H1 (cell line): ENCODE measurements around the gene CALML4. TPM values are rescaled to one million over a fixed set of nuclear protein-coding genes. Genes with fewer than 3 reads are reported as not detected.

Experiments
- ATF2 ChIP-seq: IDR thresholded peaks from 2 replicates; pipeline ENCODE4 v1.6.1; 2012; ENCODE audit warnings: low read length, inconsistent platforms
- CHD2 ChIP-seq: IDR thresholded peaks from 2 replicates; pipeline ENCODE4 v1.6.1; 2012; ENCODE audit warnings: low read length, improper control_type of control experiment
- POLR2A ChIP-seq, 2 experiments: IDR thresholded peaks; 1 replicate in 1 of 2; 2 replicates in 1 of 2; pipeline ENCODE4 v1.6.1; 2011; ENCODE audit warnings: low read depth in 2 of 2, low read length in 2 of 2, mild to moderate bottlenecking in 2 of 2; ENCODE audit errors: control extremely low read depth in 1 of 2
- POLR2AphosphoS5 ChIP-seq: IDR thresholded peaks from 2 replicates; pipeline ENCODE4 v1.6.1; 2011; ENCODE audit warnings: low read depth, low read length
- RAD21 ChIP-seq, 2 experiments: IDR thresholded peaks in 1 of 2; conservative IDR thresholded peaks in 1 of 2; 2 replicates each; pipeline ENCODE4 v1.6.1; 2011; ENCODE audit warnings: low read depth in 2 of 2, low read length in 2 of 2, improper control_type of control experiment in 1 of 2, inconsistent platforms in 1 of 2, mild to moderate bottlenecking in 1 of 2, moderate library complexity in 1 of 2
- TAF7 ChIP-seq: optimal IDR thresholded peaks from 2 replicates; pipeline ENCODE3; 2011; ENCODE audit warnings: low read depth, mild to moderate bottlenecking, inconsistent platforms, low read length, moderate library complexity, borderline replicate concordance
- ZNF274 ChIP-seq: IDR thresholded peaks from 2 replicates; pipeline ENCODE4 v1.7.0; 2012; ENCODE audit warnings: low read length, borderline replicate concordance; ENCODE audit errors: extremely low read depth
- polyA plus RNA-seq, 7 experiments: library from polyadenylated mRNA; depleted of rRNA in 3 of 7; stranded (reverse) in 5 of 7; unstranded in 2 of 7; fragments of >200 nt in 5 of 7; fragments of 200-250 nt in 2 of 7; gene quantifications; 1 replicate in 5 of 7; 2 replicates in 1 of 7; 4 replicates in 1 of 7; pipeline versions ENCODE4 v1.2.1 to v1.2.3, GENCODE V29; 2011 to 2013; ENCODE audit warnings: missing spikeins in 2 of 7, mixed read lengths in 2 of 7
- total RNA-seq: library from RNA; stranded (reverse); fragmentation: NEBNext Ultra II Directional; extraction: Animal tissue kit (Norgen Biotek cat#: 25700); gene quantifications from 2 replicates; pipeline ENCODE4 v1.2.1, GENCODE V29; 2021
- TF ChIP-seq, protein P1 (sequence below): IDR thresholded peaks from 2 replicates; pipeline ENCODE4 v1.6.1; 2012; ENCODE audit warnings: inconsistent platforms

Gene CALML4
- total and polyA plus RNA-seq, 2 of the 8 experiments (the other 6 are each of a cell fraction or from before 2014, with no cell fraction given) = 3.8 to 12.5 TPM

GRCh38 chr15:68210821-68211655, 5.9 kb upstream of the CALML4 start (continued):
- TF ChIP-seq ATF2 (no peak), RAD21 (IDR thresholded peaks at IDR 0.05 in 1 of 2, conservative IDR thresholded peaks at IDR 0.05 in 1 of 2; ENCODE audit: low read depth in 2 of 2, low read length in 2 of 2) (peak; percentile 68 to 82), CHD2 (no peak), POLR2AphosphoS5 (0 out of 2 replicates have a peak, but pooled peaks have one; percentile 33), ZNF274 (no peak), TAF7 (no peak), POLR2A (IDR thresholded peaks at IDR 0.05; ENCODE audit: control extremely low read depth in 1 of 2, low read depth in 2 of 2, low read length in 2 of 2) (no peak)
- TF ChIP-seq, protein P1, sequence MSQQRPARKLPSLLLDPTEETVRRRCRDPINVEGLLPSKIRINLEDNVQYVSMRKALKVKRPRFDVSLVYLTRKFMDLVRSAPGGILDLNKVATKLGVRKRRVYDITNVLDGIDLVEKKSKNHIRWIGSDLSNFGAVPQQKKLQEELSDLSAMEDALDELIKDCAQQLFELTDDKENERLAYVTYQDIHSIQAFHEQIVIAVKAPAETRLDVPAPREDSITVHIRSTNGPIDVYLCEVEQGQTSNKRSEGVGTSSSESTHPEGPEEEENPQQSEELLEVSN = no peak
